Stimulated activated CD4-positive, alpha-beta T cell treated with anti-CD3 and anti-CD28 coated beads, Interleukin-2, amount 100 ng/mL, for 48 hours (primary cell): Measurements from ENCODE around the gene CABP2.
"Not testable (repeated sequence)": the region's sequence is repeated elsewhere in the genome, so short reads cannot be mapped to it uniquely, and the experiment has no call there.

ENCODE experiments used
- DNase-seq, 2 donors: peaks; one replicate each; pipeline ENCODE4 v3.0.0-alpha.2; 2020

CABP2 gene

GRCh38 chr11:67538823-67539505, 15.7 kb upstream of the CABP2 start:
- DNase-seq, result no peak

GRCh38 chr11:67538306-67538705, 15.1 kb upstream of the CABP2 start:
- no peak for DNase-seq

DNA sequence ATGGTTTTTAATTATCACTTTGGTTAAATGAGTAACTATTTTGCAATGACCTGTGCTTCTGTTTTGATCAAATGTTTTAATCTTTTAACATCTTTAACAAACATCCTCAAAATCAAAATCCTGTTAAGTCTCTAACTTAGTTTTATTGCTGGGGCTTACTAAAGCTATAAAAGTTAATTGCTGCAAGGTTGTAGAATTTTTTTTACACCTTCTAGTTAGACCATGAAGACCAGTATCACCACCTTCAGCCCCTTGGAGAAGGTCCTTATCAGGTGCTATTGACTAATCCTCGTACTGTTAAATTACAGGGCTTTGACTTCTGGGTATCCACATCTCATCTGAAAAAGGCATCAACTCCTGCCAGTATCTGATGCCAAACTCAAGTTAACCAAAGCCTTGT, 12.3 kb upstream of the CABP2 start:
- DNase-seq, result no peak

DNA sequence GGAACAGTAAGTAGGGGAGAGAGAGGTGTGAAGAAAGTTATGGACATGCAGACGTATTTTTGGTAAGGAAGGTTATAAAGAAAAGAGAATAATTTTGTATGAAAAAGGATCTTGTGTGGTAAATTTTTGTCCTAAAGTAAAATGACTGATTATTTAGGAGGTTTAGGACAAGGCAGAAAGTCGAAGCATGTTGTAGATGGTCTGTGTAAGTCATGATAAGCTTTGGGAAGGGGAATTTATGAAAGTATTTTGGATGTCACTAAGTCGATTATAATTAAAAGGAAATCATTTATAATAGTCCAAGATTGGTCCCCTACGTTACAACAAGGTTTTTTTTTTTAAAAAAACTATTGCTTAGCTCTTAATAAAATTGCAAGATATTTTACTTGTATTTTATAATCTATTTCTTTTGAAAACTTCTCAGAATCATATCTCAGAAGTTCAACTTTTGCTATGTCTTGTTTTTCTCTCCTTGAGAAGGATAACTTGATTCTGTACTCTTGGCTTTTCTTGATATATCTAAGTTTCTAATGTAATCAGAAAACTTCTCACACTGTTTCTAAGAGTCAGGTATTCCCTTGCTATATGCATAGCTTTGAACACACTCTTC, 10.9 kb upstream of the CABP2 start:
- DNase-seq, result no peak

DNA sequence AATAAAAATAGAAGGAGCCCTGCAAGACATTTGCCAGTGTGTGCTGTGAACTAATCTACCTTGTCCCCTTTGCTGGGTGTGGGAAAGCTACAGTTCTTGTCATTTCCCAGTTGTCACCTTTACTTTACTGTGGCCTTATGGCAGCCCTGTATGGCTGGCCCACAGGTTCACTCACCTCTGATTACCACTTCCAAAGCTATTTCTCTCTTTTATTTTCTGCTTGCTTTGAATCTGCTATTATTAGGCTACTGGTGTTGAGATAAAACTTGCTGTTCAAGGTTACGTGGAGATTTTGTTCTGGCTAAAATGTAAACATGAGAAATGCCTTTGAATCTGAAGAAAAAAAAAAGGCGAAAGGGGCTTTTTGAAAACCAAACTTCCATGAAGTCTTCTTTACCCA, 9.6 kb upstream of the CABP2 start:
- no peak for DNase-seq

DNA sequence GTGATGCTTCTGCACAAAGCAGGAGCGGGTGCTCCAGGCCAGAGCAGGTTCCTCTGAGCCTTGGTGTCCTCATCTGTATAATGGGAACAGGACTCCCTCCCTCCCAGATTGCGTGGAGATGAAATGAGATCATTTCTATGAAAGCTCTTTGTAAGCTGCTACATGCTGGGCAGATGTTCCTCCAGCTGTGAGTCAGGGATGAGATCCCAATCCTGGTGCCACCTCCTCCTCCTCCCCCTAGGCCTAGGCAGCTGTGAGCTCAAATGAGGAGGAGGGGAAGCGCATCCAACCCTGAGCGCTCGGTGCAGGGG, 7.0 kb upstream of the CABP2 start:
- DNase-seq, result no peak

DNA sequence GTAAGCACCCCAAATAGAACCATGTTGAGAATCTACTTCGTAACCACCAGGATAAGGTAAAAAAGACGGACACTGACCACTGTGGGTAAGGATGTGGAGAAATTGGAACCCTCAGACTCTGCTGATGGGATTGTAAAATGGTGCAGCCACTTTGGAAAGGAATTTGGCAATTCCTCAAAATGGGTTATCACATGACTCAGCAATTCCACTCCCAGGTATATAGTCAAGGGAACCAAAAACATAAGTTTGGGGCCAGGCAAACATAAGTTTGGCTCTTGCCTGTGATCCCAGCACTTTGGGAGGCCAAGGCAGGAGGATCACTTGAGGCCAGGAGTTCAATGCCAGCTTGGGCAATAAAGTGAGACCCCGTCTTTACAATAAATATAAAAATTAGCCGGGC, 5.1 kb upstream of the CABP2 start:
- DNase-seq, result no peak

- DNase-seq, result no peak
These were observed 2.2 kb upstream of the CABP2 start for GRCh38 chr11:67525275-67525976.

DNA sequence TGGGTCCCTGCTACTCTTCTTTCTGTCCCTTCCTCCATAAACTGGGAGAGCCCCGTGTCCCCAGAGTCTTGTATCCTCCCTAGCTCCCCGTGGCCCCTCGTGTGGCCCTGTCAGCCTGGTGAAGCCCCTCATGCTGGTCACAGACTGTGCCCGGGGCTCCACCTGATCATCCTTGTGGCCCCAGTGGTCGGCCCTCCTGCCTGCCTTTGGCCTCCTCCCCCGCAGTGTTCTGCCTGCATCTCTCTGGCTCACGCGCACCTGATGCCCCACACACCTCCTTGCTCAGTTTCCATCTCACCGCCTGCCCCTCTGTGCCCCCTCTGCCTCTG, 1.2 kb upstream of the CABP2 start:
- no peak for DNase-seq

- DNase-seq, result no peak
These were observed 572 bp upstream of the CABP2 start for GRCh38 chr11:67523556-67524479.

DNA sequence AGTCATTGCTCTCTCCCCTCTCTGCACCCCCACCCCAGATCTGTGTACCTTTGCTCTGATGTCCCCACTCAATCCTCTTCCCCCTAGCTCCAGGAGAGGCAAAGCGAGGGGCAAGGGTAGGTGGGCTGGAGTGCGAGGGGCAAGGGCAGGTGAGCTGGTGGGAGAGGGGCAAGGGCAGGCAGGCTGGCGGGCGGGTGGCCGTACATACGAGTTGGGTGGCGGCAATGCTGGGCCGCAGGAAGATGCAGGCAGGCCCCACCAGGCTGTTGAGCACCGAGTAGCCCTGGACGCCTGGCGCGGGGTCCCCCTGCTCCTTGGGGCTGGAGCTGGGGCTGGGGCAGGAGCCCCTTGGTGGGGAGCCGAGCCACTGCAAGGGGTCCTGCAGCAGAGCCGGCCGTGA, 908 bp downstream of the CABP2 start:
- DNase-seq, result no peak

- no peak for DNase-seq
These were observed 1.3 kb downstream of the CABP2 start for GRCh38 chr11:67521924-67522323.

- no peak for DNase-seq
These were observed 2.1 kb downstream of the CABP2 start for GRCh38 chr11:67520856-67521824.

- no peak for DNase-seq
These were observed 3.5 kb downstream of the CABP2 start for GRCh38 chr11:67519726-67520125.

DNA sequence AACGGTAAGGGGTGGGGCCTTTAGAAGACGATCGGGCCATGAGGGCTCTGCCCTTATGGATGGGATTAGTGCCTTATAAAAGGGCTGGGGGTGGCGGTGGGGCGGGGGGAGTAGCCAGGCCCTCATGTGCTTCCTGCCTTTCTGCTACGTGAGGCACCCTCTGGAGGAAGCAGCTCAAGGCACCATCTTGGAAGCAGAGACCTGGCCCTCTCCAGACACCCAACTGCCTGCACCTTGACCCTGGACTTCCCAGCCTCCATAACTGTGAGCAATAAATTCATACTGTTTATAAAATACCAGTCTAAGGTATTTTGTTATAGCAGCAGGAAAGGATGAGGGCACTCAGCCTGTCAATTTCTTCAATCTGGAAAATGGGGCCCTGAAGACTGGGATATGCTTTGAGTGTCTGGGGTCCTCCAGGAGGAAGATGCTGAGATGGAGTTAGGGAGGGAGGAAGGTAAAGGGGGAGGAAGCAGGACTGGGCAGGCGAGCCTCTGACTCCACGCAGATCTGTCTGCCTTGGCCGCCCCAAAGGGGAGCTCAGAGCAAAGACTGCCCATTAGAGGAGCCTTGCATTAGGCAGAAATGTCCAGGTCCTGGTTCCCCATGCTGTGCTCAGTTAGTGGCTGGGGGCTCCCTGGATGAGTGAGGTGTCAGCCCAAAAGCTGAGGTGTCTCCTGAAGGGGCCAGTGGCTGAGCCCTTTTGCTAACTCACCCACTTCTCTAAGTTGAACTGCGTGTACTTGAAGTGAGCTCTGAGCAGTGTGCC, 5.3 kb downstream of the CABP2 start:
- no peak for DNase-seq

DNA sequence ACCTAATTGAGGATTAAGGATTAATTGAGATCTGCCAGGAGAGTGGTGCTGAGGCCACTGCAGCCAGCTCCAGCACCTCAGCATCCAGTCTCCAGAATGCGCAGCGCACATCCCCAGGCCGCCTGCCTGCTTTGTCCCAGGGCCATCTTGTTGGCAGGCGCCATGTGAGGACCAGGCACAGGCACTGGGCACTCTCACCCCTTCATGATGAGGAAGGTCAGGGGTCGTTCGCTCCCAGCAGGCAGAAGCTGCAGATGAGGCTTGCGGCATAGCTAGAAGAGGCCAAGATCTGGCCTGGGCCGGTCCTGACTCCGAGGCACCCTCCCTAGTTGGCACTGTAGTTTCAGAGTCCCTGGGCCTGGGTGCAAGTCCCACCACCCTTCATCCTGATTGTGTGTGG, 6.4 kb downstream of the CABP2 start:
- DNase-seq, result no peak

- no peak for DNase-seq
These were observed 9.1 kb downstream of the CABP2 start for GRCh38 chr11:67514116-67514515.

DNA sequence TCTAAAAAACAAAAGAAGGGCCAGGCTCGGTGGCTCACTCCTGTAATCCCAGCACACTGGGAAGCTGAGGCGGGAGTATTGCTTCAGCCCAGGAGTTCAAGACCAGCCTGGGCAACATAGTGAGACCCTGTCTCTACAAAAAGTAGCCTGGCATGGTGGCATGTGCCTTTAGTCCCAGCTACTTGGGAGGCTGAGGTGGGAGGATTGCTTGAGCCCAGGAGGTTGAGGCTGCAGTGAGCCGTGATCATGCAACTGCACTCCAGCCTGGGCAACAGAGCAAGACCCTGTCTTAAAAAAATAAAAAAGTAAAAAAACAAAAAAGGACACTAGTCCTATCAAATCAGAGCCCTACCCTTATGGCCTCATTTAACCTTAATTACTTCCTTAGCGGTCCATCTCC, 11.7 kb downstream of the CABP2 start:
- not testable (repeated sequence) for DNase-seq

DNA sequence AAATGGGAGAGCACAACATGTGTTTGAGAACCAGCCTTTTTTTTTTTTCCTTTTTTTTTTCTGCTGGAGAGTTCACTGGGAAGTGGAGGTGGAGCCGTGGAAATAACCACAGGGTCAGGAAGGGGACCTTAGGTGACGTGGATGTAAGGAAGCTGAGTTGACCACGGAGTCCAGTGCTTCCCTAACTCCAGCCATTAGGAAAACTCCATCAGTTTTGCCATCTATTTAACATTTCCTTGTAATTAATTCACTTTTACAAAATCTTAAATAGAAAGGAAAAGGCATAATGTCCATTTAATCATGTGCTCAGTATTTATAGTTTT, 13.3 kb downstream of the CABP2 start:
- no peak for DNase-seq

GRCh38 chr11:67508486-67509121, 14.6 kb downstream of the CABP2 start:
- DNase-seq, result peak; percentile 98

- peak; percentile 98 for DNase-seq
These were observed 15.3 kb downstream of the CABP2 start, which contains the start of gene CDK2AP2 for GRCh38 chr11:67507864-67508485. Gene CDK2AP2 (minus strand): TSS chr11:67508162. CDS start chr11:67508082, 80 bp downstream.
